Measurements from ENCODE around the gene FGF1.
"Not testable (repeated sequence)": the region's sequence is repeated elsewhere in the genome, so short reads cannot be mapped to it uniquely, and the experiment has no call there.

The FGF1 gene

DNA sequence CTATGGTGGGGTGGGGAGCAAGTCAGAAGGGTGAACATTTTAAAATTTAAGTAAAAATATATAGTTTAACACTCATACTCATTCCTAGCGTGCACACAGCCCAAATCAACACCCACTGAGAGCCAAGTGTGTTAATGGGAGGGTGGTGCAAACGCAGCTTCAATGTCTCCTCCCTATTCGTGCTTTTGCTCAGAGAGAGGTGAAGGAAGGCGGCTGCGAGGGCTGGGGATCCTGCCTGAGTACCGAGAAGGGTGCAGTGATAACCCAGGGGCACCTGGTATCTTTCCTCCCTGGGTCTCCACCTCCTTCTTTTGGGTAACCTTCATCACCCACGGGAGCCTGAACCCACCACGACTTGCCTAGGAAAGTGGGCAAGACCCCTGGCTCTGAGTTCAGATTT is 35.0 kb downstream of the FGF1 start:
- DNase-seq (ENCODE audit: low spot score), result no peak
- in situ Hi-C loops (cut with MboI; ENCODE audit: low pct_unique_long_range_greater_than_20kb, low sequenced_read_pairs, unreplicated experiment), result no loop called here
- TF ChIP-seq, protein P1, sequence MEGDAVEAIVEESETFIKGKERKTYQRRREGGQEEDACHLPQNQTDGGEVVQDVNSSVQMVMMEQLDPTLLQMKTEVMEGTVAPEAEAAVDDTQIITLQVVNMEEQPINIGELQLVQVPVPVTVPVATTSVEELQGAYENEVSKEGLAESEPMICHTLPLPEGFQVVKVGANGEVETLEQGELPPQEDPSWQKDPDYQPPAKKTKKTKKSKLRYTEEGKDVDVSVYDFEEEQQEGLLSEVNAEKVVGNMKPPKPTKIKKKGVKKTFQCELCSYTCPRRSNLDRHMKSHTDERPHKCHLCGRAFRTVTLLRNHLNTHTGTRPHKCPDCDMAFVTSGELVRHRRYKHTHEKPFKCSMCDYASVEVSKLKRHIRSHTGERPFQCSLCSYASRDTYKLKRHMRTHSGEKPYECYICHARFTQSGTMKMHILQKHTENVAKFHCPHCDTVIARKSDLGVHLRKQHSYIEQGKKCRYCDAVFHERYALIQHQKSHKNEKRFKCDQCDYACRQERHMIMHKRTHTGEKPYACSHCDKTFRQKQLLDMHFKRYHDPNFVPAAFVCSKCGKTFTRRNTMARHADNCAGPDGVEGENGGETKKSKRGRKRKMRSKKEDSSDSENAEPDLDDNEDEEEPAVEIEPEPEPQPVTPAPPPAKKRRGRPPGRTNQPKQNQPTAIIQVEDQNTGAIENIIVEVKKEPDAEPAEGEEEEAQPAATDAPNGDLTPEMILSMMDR (IDR thresholded peaks at IDR 0.05; ENCODE audit: extremely low read depth, insufficient read depth, missing control alignments), result no peak

DNA sequence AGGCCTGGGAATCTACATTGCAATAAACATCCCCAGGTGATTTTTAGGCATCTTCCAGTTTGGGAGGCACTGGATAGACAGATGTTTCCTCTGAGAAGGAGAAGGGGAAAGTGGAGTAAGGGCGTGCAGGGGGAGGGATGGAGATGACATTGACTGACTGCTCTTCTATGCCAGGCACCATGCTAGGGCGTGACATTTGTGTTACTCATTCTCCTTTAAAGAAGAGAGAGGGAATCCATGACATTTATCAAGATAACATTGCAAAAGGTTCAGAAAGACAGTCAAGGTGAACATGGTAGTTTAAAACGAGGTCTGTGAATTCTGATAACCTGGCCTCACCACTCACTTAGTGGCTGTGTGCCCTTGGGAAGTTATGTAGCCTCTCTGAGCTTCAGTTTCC is 35.8 kb downstream of the FGF1 start:
- TF ChIP-seq, protein P1 (IDR thresholded peaks at IDR 0.05; ENCODE audit: extremely low read depth, insufficient read depth, missing control alignments), result no peak
- in situ Hi-C loops (cut with MboI; ENCODE audit: low pct_unique_long_range_greater_than_20kb, low sequenced_read_pairs, unreplicated experiment), result no loop called here

DNA sequence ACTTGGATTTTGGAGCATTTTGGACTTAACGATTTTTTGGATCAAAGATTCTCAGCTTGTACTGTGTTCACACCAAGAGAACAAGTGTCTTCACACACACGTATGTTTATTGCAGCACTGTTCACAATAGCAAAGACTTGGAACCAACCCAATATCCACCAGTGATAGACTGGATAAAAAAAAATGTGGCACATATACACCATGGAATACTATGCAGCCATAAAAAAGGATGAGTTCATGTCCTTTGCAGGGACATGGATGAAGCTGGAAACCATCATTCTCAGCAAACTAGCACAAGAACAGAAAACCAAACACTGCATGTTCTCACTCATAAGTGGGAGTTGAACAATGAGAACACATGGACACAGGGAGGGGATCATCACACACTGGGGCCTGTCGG is 37.8 kb downstream of the FGF1 start:
- in situ Hi-C loops (cut with MboI; ENCODE audit: low pct_unique_long_range_greater_than_20kb, low sequenced_read_pairs, unreplicated experiment); DNase-seq (ENCODE audit: low spot score): not testable (repeated sequence)

More for the DNA sequence above, 35.8 kb downstream of the FGF1 start:
- DNase-seq (ENCODE audit: low spot score), result no peak

DNA sequence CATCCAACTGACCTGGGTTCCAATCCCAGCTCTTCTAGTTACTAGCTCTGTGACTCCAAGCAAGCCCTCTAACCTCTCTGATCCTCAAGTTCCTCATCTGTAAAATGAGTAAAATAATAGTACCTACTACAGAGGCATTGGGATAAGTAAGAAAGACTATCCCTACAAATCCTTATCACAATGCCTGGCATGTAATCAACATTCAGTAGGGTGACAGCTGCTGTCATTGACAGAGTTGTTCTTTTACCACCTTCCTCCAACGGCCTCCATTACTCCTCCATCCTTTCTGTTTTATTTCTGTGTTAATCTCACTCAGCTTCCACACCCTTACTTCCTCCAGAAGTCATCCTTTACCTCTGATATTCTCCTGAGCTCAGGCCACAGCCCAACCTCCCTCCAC is 40.4 kb downstream of the FGF1 start:
- in situ Hi-C loops (cut with MboI; ENCODE audit: low pct_unique_long_range_greater_than_20kb, low sequenced_read_pairs, unreplicated experiment), result no loop called here
- DNase-seq (ENCODE audit: low spot score), result no peak
- TF ChIP-seq, protein P1 (IDR thresholded peaks at IDR 0.05; ENCODE audit: extremely low read depth, insufficient read depth, missing control alignments), result no peak

DNA sequence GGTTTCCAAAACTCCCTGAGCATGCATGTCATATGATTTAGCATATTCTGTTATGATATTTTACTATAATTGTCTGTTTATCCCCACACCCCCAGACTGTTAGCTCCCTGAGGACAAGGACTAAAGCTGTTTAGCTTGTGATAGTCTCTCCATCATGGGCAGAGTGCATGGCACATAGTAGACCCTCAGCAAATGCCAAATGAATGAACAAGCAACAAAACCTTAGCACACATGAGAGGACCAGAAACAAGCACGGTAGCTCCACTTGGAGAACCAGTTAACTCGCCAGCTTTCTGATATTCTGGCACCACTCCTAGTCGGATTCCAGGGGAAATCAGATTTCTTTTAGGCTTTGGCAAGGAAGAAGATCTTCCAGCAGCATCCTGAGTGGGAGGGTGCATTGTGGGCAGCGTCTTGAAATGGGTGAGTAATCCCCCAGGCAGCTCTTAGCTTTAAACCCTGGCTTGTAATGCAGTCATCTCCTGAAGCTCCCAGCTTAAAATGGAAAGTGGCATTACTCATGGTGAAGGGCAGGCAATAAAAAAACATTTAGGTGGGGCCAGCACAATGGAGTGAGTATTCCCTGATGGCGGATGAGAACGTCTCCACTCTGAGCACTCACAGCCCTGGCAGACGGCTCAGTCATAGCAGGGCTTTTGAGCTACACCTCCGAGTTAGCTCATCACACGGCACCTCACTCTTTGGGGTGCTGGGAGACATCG is 41.1 kb downstream of the FGF1 start:
- DNase-seq (ENCODE audit: low spot score), result no peak
- TF ChIP-seq, protein P1 (IDR thresholded peaks at IDR 0.05; ENCODE audit: extremely low read depth, insufficient read depth, missing control alignments), result no peak
- in situ Hi-C loops (cut with MboI; ENCODE audit: low pct_unique_long_range_greater_than_20kb, low sequenced_read_pairs, unreplicated experiment), result no loop called here

DNA sequence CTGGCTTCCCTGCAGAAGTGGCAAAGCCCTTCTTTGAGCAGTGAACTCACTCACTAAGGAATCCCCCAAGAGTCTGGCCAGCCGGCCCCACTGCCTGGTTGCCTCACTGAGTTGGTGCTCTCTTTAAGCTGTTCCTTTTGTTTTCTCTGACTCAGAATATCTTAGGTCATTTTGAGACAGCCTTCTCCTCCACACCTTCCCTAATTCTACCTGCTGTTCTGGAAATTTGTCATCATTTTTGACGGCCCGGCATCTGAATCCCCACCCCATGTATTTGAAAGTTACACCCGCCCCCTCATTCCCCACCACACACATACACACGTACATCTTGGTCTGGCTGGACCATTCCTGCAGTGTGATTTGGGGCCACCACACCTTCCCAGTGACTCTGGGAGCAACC is 41.8 kb downstream of the FGF1 start:
- TF ChIP-seq, protein P1 (IDR thresholded peaks at IDR 0.05; ENCODE audit: extremely low read depth, insufficient read depth, missing control alignments), result no peak
- in situ Hi-C loops (cut with MboI; ENCODE audit: low pct_unique_long_range_greater_than_20kb, low sequenced_read_pairs, unreplicated experiment), result no loop called here
- DNase-seq (ENCODE audit: low spot score), result no peak

DNA sequence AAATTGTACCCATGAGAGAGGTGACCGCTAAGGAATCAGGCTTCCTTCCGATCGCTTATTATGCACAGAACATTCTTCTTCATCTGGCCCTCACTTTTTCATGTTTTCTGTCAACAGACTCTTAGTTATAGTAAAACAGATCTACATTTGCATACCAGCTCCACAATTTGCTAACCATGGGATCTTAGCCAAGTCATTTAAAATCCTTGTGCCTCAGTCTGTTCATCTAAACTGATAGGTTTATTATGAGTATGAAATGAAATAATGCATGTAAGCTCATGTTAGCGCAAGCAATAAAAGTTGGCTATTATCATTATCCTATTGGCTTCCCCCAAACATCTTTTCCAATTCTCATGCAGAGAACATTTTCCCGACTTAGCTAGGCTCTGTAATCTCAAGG is 42.3 kb downstream of the FGF1 start:
- TF ChIP-seq, protein P1 (IDR thresholded peaks at IDR 0.05; ENCODE audit: extremely low read depth, insufficient read depth, missing control alignments), result no peak
- in situ Hi-C loops (cut with MboI; ENCODE audit: low pct_unique_long_range_greater_than_20kb, low sequenced_read_pairs, unreplicated experiment), result no loop called here
- DNase-seq (ENCODE audit: low spot score), result no peak
